ENCODE data around the gene HLA-DQB1. TPM values are rescaled to one million over a fixed set of nuclear protein-coding genes. Genes with fewer than 3 reads are reported as not detected.
A peak's percentile ranks its signal among the peaks of the same experiment; 100 is the strongest.

The HLA-DQB1 gene
- total and polyA plus RNA-seq, 2 of the 8 experiments (the other 6 are each of a cell fraction or from before 2014, with no cell fraction given): 1.2 to 5.2 TPM

GRCh38 chr6:32609731-32610640, 56.5 kb downstream of the HLA-DQB1 start (continued):
- TF ChIP-seq POLR2A (IDR thresholded peaks at IDR 0.05; ENCODE audit: control extremely low read depth in 1 of 2, low read depth in 2 of 2, low read length in 2 of 2) (peak in 1 of 2 experiments; percentile 40; a peak in 1 of 3 replicates), CREB1 (IDR thresholded peaks at IDR 0.05) (peak; percentile 92)

Other genes starting within 250 kb of the HLA-DQB1 start
- 4.1 and 5.0 TPM in 2 replicates for gene HLA-DRA, start 226.8 kb downstream of the HLA-DQB1 start, total RNA-seq (2021; fragmentation: NEBNext Ultra II Directional; extraction: Animal tissue kit (Norgen Biotek cat#: 25700))
- 4.2 and 6.2 TPM in 2 replicates for gene HLA-DRA, start 226.8 kb downstream of the HLA-DQB1 start, polyA plus RNA-seq (2011; rRNA removed)
- 1.0 and 1.4 TPM in 2 replicates for gene HLA-DRB5, start 136.4 kb downstream of the HLA-DQB1 start, total RNA-seq (2021; fragmentation: NEBNext Ultra II Directional; extraction: Animal tissue kit (Norgen Biotek cat#: 25700))
- gene HLA-DRB5, start 136.4 kb downstream of the HLA-DQB1 start, polyA plus RNA-seq (2011; rRNA removed): 0.83 and 0.86 TPM in 2 replicates
- gene HLA-DRB1, start 76.8 kb downstream of the HLA-DQB1 start, total RNA-seq (2021; fragmentation: NEBNext Ultra II Directional; extraction: Animal tissue kit (Norgen Biotek cat#: 25700)): 5.1 and 6.7 TPM in 2 replicates
- 7.2 and 7.5 TPM in 2 replicates for gene HLA-DRB1, start 76.8 kb downstream of the HLA-DQB1 start, polyA plus RNA-seq (2011; rRNA removed)
- gene HLA-DQA1, start 29.3 kb downstream of the HLA-DQB1 start, total RNA-seq (2021; fragmentation: NEBNext Ultra II Directional; extraction: Animal tissue kit (Norgen Biotek cat#: 25700)): not detected in 2 replicates
- gene HLA-DQA1, start 29.3 kb downstream of the HLA-DQB1 start, polyA plus RNA-seq (2011; rRNA removed): 0.12 TPM in 1 of 2 replicates, not detected in the other
- gene HLA-DQA2, start 74.7 kb upstream of the HLA-DQB1 start, total RNA-seq (2021; fragmentation: NEBNext Ultra II Directional; extraction: Animal tissue kit (Norgen Biotek cat#: 25700)): not detected in 2 replicates
- not detected in 2 replicates for gene HLA-DQA2, start 74.7 kb upstream of the HLA-DQB1 start, polyA plus RNA-seq (2011; rRNA removed)
- gene HLA-DQB2, start 96.9 kb upstream of the HLA-DQB1 start, total RNA-seq (2021; fragmentation: NEBNext Ultra II Directional; extraction: Animal tissue kit (Norgen Biotek cat#: 25700)): not detected in 2 replicates
- gene HLA-DQB2, start 96.9 kb upstream of the HLA-DQB1 start, polyA plus RNA-seq (2011; rRNA removed): not detected in 2 replicates
- 0.27 TPM in 1 of 2 replicates, not detected in the other for gene HLA-DOB, start 150.3 kb upstream of the HLA-DQB1 start, total RNA-seq (2021; fragmentation: NEBNext Ultra II Directional; extraction: Animal tissue kit (Norgen Biotek cat#: 25700))
- gene HLA-DOB, start 150.3 kb upstream of the HLA-DQB1 start, polyA plus RNA-seq (2011; rRNA removed): 0.19 and 0.35 TPM in 2 replicates
- gene TAP2, start 172.1 kb upstream of the HLA-DQB1 start, total RNA-seq (2021; fragmentation: NEBNext Ultra II Directional; extraction: Animal tissue kit (Norgen Biotek cat#: 25700)): 24.3 and 27.2 TPM in 2 replicates
- gene TAP2, start 172.1 kb upstream of the HLA-DQB1 start, polyA plus RNA-seq (2011; rRNA removed): 11.3 and 19.9 TPM in 2 replicates
- 18.4 and 22.0 TPM in 2 replicates for gene PSMB8, start 177.4 kb upstream of the HLA-DQB1 start, total RNA-seq (2021; fragmentation: NEBNext Ultra II Directional; extraction: Animal tissue kit (Norgen Biotek cat#: 25700))
- gene PSMB8, start 177.4 kb upstream of the HLA-DQB1 start, polyA plus RNA-seq (2011; rRNA removed): 26.9 and 43.0 TPM in 2 replicates
- gene TAP1, start 187.0 kb upstream of the HLA-DQB1 start, total RNA-seq (2021; fragmentation: NEBNext Ultra II Directional; extraction: Animal tissue kit (Norgen Biotek cat#: 25700)): 16.8 TPM in 2 replicates
- 20.1 and 22.0 TPM in 2 replicates for gene TAP1, start 187.0 kb upstream of the HLA-DQB1 start, polyA plus RNA-seq (2011; rRNA removed)
- 2.9 and 4.5 TPM in 2 replicates for gene PSMB9, start 187.5 kb upstream of the HLA-DQB1 start, total RNA-seq (2021; fragmentation: NEBNext Ultra II Directional; extraction: Animal tissue kit (Norgen Biotek cat#: 25700))
- gene PSMB9, start 187.5 kb upstream of the HLA-DQB1 start, polyA plus RNA-seq (2011; rRNA removed): 12.5 and 22.8 TPM in 2 replicates

Measured in H1 (cell line).